ENCODE data around the gene PLAC1.

GRCh38 chrX:134613396-134613795 is 44.9 kb downstream of the PLAC1 start:
- TF ChIP-seq REST (IDR thresholded peaks at IDR 0.05; ENCODE audit: low read depth): no peak
- TF ChIP-seq EP300 (IDR thresholded peaks at IDR 0.05; ENCODE audit: borderline replicate concordance): no peak
- TF ChIP-seq TAF1 (IDR thresholded peaks at IDR 0.05; ENCODE audit: low read depth): no peak
- TF ChIP-seq TEAD4 (IDR thresholded peaks at IDR 0.05): no peak
- TF ChIP-seq CREB1 (IDR thresholded peaks at IDR 0.05; ENCODE audit: low read depth): no peak
- TF ChIP-seq CEBPB (IDR thresholded peaks at IDR 0.05): no peak

All from Ishikawa (cell line).